GM12878 (cell line): ENCODE measurements around the gene CERKL. TPM values are rescaled to one million over a fixed set of nuclear protein-coding genes. Genes with fewer than 3 reads are reported as not detected.

Experiments
- ATAC-seq: fragments of 200-7000 bp; cut with Tn5 transposase; 3 replicates; pipeline ENCODE4 v1.9.1; 2020; ENCODE audit warnings: mild to moderate bottlenecking, moderate library complexity
- BruUV-seq: library from RNA; stranded (reverse); fragments of 400-500 nt; replicated peaks from 2 replicates; lab custom pipeline; 2021; lab: Mats Ljungman, UMichigan
- CTCF ChIA-PET: fragments of 300-600 bp; sonication (Branson Sonifier 250); formaldehyde crosslinking; extraction: SDS; loops from one replicate; lab custom pipeline; 2021; ENCODE audit warnings: inconsistent platforms; lab: Yijun Ruan, JAX
- POLR2A ChIA-PET: fragments of 350-600 bp; formaldehyde crosslinking; extraction: SDS; loops from one replicate; lab custom pipeline; 2021; ENCODE audit warnings: inconsistent platforms; lab: Charles Lee
- RAD21 ChIA-PET: fragments of 300-600 bp; sonication (Branson Sonifier 250); formaldehyde crosslinking; loops from one replicate; lab custom pipeline; 2023; ENCODE audit warnings: antibody characterized with exemption; ENCODE audit not compliant: unreplicated experiment; lab: Charles Lee
- SMC1A ChIA-PET: fragments of 300-600 bp; sonication (Branson Sonifier 250); formaldehyde crosslinking; loops from one replicate; lab custom pipeline; 2023; ENCODE audit not compliant: unreplicated experiment, uncharacterized antibody; lab: Charles Lee
- DNase-seq: peaks from one replicate; pipeline ENCODE4 v3.0.0-alpha.2; 2011; ENCODE audit warnings: low read depth, low spot score
- FAIRE-seq: peaks from 3 replicates; lab custom pipeline; 2011; peaks lifted over from hg19 to GRCh38; lab: Jason Lieb, UNC
- H2AFZ ChIP-seq: 2 replicates; pipeline ENCODE4 v1.6.0; 2011; ENCODE audit warnings: low read depth, low read length, control low read depth; ENCODE audit not compliant: control insufficient read depth
- H3K27ac ChIP-seq: 2 replicates; pipeline ENCODE4 v1.5.1; 2011; ENCODE audit warnings: control low read depth; ENCODE audit not compliant: control insufficient read depth, insufficient read depth
- H3K27me3 ChIP-seq, 2 experiments: replicated peaks in 1 of 2; 2 replicates each; pipeline versions ENCODE4 v1.6.0 to v1.6.1; 2011; ENCODE audit warnings: low read length in 1 of 2; ENCODE audit not compliant: control insufficient read depth in 2 of 2, insufficient read depth in 2 of 2
- H3K36me3 ChIP-seq, 2 experiments: 2 replicates each; pipeline ENCODE4 v1.5.1; 2011; ENCODE audit warnings: low read length in 1 of 2; ENCODE audit not compliant: control insufficient read depth in 2 of 2, insufficient read depth in 2 of 2
- H3K4me1 ChIP-seq: 2 replicates; pipeline ENCODE4 v1.6.1; 2011; ENCODE audit warnings: mild to moderate bottlenecking, low read length, moderate library complexity, mixed read lengths; ENCODE audit not compliant: control insufficient read depth, insufficient read depth
- H3K4me2 ChIP-seq: 2 replicates; pipeline ENCODE4 v1.6.0; 2011; ENCODE audit warnings: control low read depth; ENCODE audit not compliant: control insufficient read depth, insufficient read depth
- H3K4me3 ChIP-seq: fragments of 200-600 bp; sonication (generic); 2 replicates; pipeline ENCODE4 v1.5.1; 2016
- H3K79me2 ChIP-seq: 2 replicates; pipeline ENCODE4 v1.6.0; 2011; ENCODE audit warnings: low read length; ENCODE audit not compliant: control insufficient read depth, insufficient read depth
- H3K9ac ChIP-seq: 2 replicates; pipeline ENCODE4 v1.8.0; 2011; ENCODE audit warnings: low read length, control low read depth, mixed read lengths; ENCODE audit not compliant: control insufficient read depth, insufficient read depth
- H3K9me3 ChIP-seq: replicated peaks from 3 replicates; pipeline ENCODE4 v1.5.1; 2011; ENCODE audit warnings: mild to moderate bottlenecking, low read length; ENCODE audit not compliant: control insufficient read depth, insufficient read depth
- H4K20me1 ChIP-seq: 2 replicates; pipeline ENCODE4 v1.6.0; 2011; ENCODE audit not compliant: control insufficient read depth, insufficient read depth
- ASH2L ChIP-seq: fragments of 300-600, 200-600 bp; sonication (generic); IDR thresholded peaks from 2 replicates; pipeline ENCODE4 v1.6.1; 2017; ENCODE audit warnings: low read depth, mild to moderate bottlenecking, borderline replicate concordance
- ATF7 ChIP-seq: fragments of 450-650 bp; IDR thresholded peaks from 2 replicates; pipeline ENCODE4 v1.6.1; 2016; ENCODE audit warnings: low read depth, mild to moderate bottlenecking
- BMI1 ChIP-seq: fragments of 450-650 bp; IDR thresholded peaks from 2 replicates; pipeline ENCODE4 v1.6.1; 2016; ENCODE audit warnings: mild to moderate bottlenecking, moderate library complexity, borderline replicate concordance
- CBFB ChIP-seq: IDR thresholded peaks from 2 replicates; pipeline ENCODE4 v1.6.1; 2016; ENCODE audit warnings: antibody characterized with exemption, low read depth
- DPF2 ChIP-seq: fragments of 450-650 bp; IDR thresholded peaks from 2 replicates; pipeline ENCODE4 v1.6.1; 2017; ENCODE audit warnings: mild to moderate bottlenecking
- EGR1 ChIP-seq, 2 experiments: IDR thresholded peaks; 1 replicate in 1 of 2; 2 replicates in 1 of 2; pipeline ENCODE4 v1.6.1; 2011 to 2012; ENCODE audit warnings: low read depth in 2 of 2, low read length in 2 of 2, borderline replicate concordance in 1 of 2, mild to moderate bottlenecking in 1 of 2, moderate library complexity in 1 of 2
- EP300 ChIP-seq, 2 experiments: fragments of 150-350 bp in 1 of 2; IDR thresholded peaks; 2 replicates each; pipeline ENCODE4 v1.6.1; 2011 to 2012; ENCODE audit warnings: low read depth in 2 of 2, low read length in 2 of 2, borderline replicate concordance in 1 of 2, improper control_type of control experiment in 1 of 2, inconsistent platforms in 1 of 2; ENCODE audit not compliant: control insufficient read depth in 1 of 2
- IRF4 ChIP-seq: IDR thresholded peaks from 2 replicates; pipeline ENCODE4 v1.6.1; 2011; ENCODE audit warnings: low read depth, low read length
- JUNB ChIP-seq: IDR thresholded peaks from 2 replicates; pipeline ENCODE4 v1.6.1; 2016; ENCODE audit warnings: antibody characterized with exemption, mild to moderate bottlenecking
- MAX ChIP-seq: IDR thresholded peaks from 2 replicates; pipeline ENCODE4 v1.6.1; 2012; ENCODE audit warnings: low read depth, low read length, improper control_type of control experiment
- NFYA ChIP-seq: IDR thresholded peaks from 2 replicates; pipeline ENCODE4 v1.6.1; 2011; ENCODE audit warnings: low read depth, mild to moderate bottlenecking, low read length, improper control_type of control experiment, borderline replicate concordance
- NR2F1 ChIP-seq: fragments of 450-650 bp; conservative IDR thresholded peaks from 2 replicates; pipeline ENCODE4 v1.6.1; 2017; ENCODE audit warnings: mild to moderate bottlenecking
- PAX5 ChIP-seq: IDR thresholded peaks from 2 replicates; pipeline ENCODE4 v1.6.1; 2011; ENCODE audit warnings: low read depth, low read length, borderline replicate concordance
- POLR2AphosphoS2 ChIP-seq: IDR thresholded peaks from 2 replicates; pipeline ENCODE4 v1.6.1; 2011; ENCODE audit warnings: low read depth, mild to moderate bottlenecking, low read length, improper control_type of control experiment, moderate library complexity
- RFX5 ChIP-seq: IDR thresholded peaks from 2 replicates; pipeline ENCODE4 v1.6.1; 2011; ENCODE audit warnings: low read depth, low read length, improper control_type of control experiment
- RUNX3 ChIP-seq: IDR thresholded peaks from 2 replicates; pipeline ENCODE4 v1.6.1; 2012; ENCODE audit warnings: low read length, inconsistent platforms
- SIX5 ChIP-seq: IDR thresholded peaks from 2 replicates; pipeline ENCODE4 v1.6.1; 2011; ENCODE audit warnings: mild to moderate bottlenecking, low read depth, low read length, moderate library complexity; ENCODE audit not compliant: severe bottlenecking
- SPI1 ChIP-seq: IDR thresholded peaks from 2 replicates; pipeline ENCODE4 v1.6.1; 2011; ENCODE audit warnings: low read depth, mild to moderate bottlenecking, low read length, moderate library complexity, borderline replicate concordance; ENCODE audit not compliant: insufficient read depth
- SREBF1 ChIP-seq: IDR thresholded peaks from 2 replicates; pipeline ENCODE4 v1.6.1; 2012; ENCODE audit warnings: mild to moderate bottlenecking, low read length
- TAF1 ChIP-seq: IDR thresholded peaks from 2 replicates; pipeline ENCODE4 v1.6.1; 2011; ENCODE audit warnings: mild to moderate bottlenecking, low read depth, low read length, borderline replicate concordance
- ZNF207 ChIP-seq: fragments of 450-650 bp; IDR thresholded peaks from 2 replicates; pipeline ENCODE4 v1.6.1; 2014; ENCODE audit warnings: antibody characterized with exemption, mild to moderate bottlenecking, borderline replicate concordance
- WGBS: methylation state at CpG from one replicate; pipeline ENCODE4 v1.1.6; 2016; ENCODE audit warnings: low lambda C conversion rate; ENCODE audit not compliant: insufficient replicate concordance, insufficient coverage; ENCODE audit errors: missing lambda C conversion rate; 5-methylcytosine and 5-hydroxymethylcytosine counted together
- in situ Hi-C: fragments of 300-500 bp; cut with MboI; formaldehyde crosslinking; loops from 9 replicates; pipeline ENCODE4 v1.14.3; 2018; ENCODE audit warnings: mixed read lengths
- intact Hi-C: fragments of 100-400 bp; cut with micrococcal nuclease; formaldehyde crosslinking; loops from one replicate; pipeline ENCODE4 v1.14.2; 2022; ENCODE audit not compliant: unreplicated experiment
- polyA plus RNA-seq, 11 experiments: library from polyadenylated mRNA; depleted of rRNA in 4 of 11; unstranded in 6 of 11; stranded (reverse) in 5 of 11; fragments of >200 nt; fragmentation: Nextera tagmentation in 4 of 11; fragmentation: Illumina TruSeq in 1 of 11; extraction: Ambion mirVana in 4 of 11; extraction: Trizol in 1 of 11; gene quantifications; 1 replicate in 1 of 11; 2 replicates in 10 of 11; pipeline versions ENCODE4 v1.2.1 to v1.2.3, GENCODE V29; 2011 to 2016; ENCODE audit warnings: inconsistent platforms in 2 of 11, missing spikeins in 2 of 11, low read depth in 1 of 11
- total RNA-seq, 4 experiments: library from RNA; depleted of rRNA in 3 of 4; stranded (reverse); fragments of >200 nt in 3 of 4; fragmentation: Illumina TruSeq in 1 of 4; extraction: Trizol in 1 of 4; gene quantifications; 2 replicates each; pipeline versions ENCODE4 v1.2.1 to v1.2.3, GENCODE V29; 2013 to 2021
- TF ChIP-seq, protein P1 (sequence below): fragments of 150-350 bp; IDR thresholded peaks from 2 replicates; pipeline ENCODE4 v1.6.1; 2014; ENCODE audit warnings: mild to moderate bottlenecking, low read depth, low read length

Gene CERKL
- total and polyA plus RNA-seq, 10 of the 15 experiments (the other 5 are each of a cell fraction or from before 2014, with no cell fraction given), result 0.05 to 23.0 (median 6.0) TPM; not detected in 2

GRCh38 chr2:181586569-181587081, 70.3 kb downstream of the CERKL start:
- in situ Hi-C loops, result no loop called here
- H4K20me1 ChIP-seq, result no peaks in the 10 kb centered on the region
- RAD21 ChIA-PET, result interaction anchor here (1.0 to 9.1 kb wide), 10 partner anchors 12 to 480 kb away, joined by 3 to 72 read pairs (median 4); no protein-coding TSS in a partner anchor
- H2AFZ ChIP-seq, result peak overlapping the region; percentile 26
- WGBS, result 0% methylated on average over 4 of the region's 4 CpGs
- H3K27ac ChIP-seq, result peak overlapping the region; percentile 12; the same call in 1 of the 2 replicates
- no peaks in the 10 kb centered on the region for H3K36me3 ChIP-seq
- CTCF ChIA-PET, result interaction anchor here (0.7 to 13.6 kb wide), 10 partner anchors 8 to 474 kb away, joined by 3 to 115 read pairs (median 3); no protein-coding TSS in a partner anchor
- H3K4me1 ChIP-seq, result peaks cover 11% of the 10 kb centered on the region
- peak overlapping the region; percentile 73 for H3K4me2 ChIP-seq
- H3K9ac ChIP-seq, result no peak overlapping the region
- no peaks in the 10 kb centered on the region for H3K79me2 ChIP-seq
- POLR2A ChIA-PET, result interaction anchor here (1.0 kb wide), 2 partner anchors 11 to 46 kb away, joined by 3 read pairs; no protein-coding TSS in a partner anchor
- DNase-seq, result peak; percentile 81
- no TSS peak for BruUV-seq
- SMC1A ChIA-PET, result interaction anchor here (0.8 to 6.7 kb wide), 23 partner anchors 8 to 486 kb away, joined by 3 to 57 read pairs (median 4); no protein-coding TSS in a partner anchor
- FAIRE-seq, result peak; percentile 49
- H3K4me3 ChIP-seq, result no peak overlapping the region
- ATAC-seq, result peak; percentile 96
- H3K9me3 ChIP-seq, result no peaks in the 10 kb centered on the region
- intact Hi-C loops, result loop anchor here (10.0 kb wide), 2 partner anchors 308 to 498 kb away; partner anchors contain the start of gene ITPRID2
- no peaks in the 10 kb centered on the region for H3K27me3 ChIP-seq
- TF ChIP-seq SREBF1, result 0 out of 2 replicates have a peak, but pooled peaks have one; percentile 36
- TF ChIP-seq IRF4, result no peak
- no peak for TF ChIP-seq RFX5
- TF ChIP-seq EGR1 (IDR thresholded peaks at IDR 0.05; ENCODE audit: borderline replicate concordance in 1 of 2, low read depth in 2 of 2, low read length in 2 of 2), result no peak
- no peak for TF ChIP-seq TAF1
- no peak for TF ChIP-seq SPI1
- TF ChIP-seq RUNX3, result peak; percentile 73
- no peak for TF ChIP-seq JUNB
- TF ChIP-seq MAX, result no peak
- no peak for TF ChIP-seq CBFB
- TF ChIP-seq ASH2L, result no peak
- TF ChIP-seq ZNF207, result no peak
- peak; percentile 92 for TF ChIP-seq PAX5
- no peak for TF ChIP-seq POLR2AphosphoS2
- TF ChIP-seq SIX5, result no peak
- peak; percentile 54 for TF ChIP-seq BMI1
- peak; percentile 45 to 68; a peak in 3 of 4 replicates for TF ChIP-seq EP300 (IDR thresholded peaks at IDR 0.05; ENCODE audit: borderline replicate concordance in 1 of 2, control insufficient read depth in 1 of 2, low read depth in 2 of 2, low read length in 2 of 2)
- TF ChIP-seq, protein P1, sequence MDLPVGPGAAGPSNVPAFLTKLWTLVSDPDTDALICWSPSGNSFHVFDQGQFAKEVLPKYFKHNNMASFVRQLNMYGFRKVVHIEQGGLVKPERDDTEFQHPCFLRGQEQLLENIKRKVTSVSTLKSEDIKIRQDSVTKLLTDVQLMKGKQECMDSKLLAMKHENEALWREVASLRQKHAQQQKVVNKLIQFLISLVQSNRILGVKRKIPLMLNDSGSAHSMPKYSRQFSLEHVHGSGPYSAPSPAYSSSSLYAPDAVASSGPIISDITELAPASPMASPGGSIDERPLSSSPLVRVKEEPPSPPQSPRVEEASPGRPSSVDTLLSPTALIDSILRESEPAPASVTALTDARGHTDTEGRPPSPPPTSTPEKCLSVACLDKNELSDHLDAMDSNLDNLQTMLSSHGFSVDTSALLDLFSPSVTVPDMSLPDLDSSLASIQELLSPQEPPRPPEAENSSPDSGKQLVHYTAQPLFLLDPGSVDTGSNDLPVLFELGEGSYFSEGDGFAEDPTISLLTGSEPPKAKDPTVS, result no peak
- peak; percentile 69 for TF ChIP-seq ATF7
- peak; percentile 86 for TF ChIP-seq NR2F1
- no peak for TF ChIP-seq NFYA
- TF ChIP-seq DPF2, result peak; percentile 89
